HG03354 (cell line): ENCODE results near the gene OBP2B.
"Not testable (repeated sequence)": the region's sequence is repeated elsewhere in the genome, so short reads cannot be mapped to it uniquely, and the experiment has no call there.

Experiments used
- ATAC-seq: cut with Tn5 transposase; IDR thresholded peaks from one replicate; pipeline ENCODE4 v1.9.1; 2021; ENCODE audit warnings: mild to moderate bottlenecking; ENCODE audit not compliant: unreplicated experiment, poor library complexity, severe bottlenecking

Gene OBP2B

DNA sequence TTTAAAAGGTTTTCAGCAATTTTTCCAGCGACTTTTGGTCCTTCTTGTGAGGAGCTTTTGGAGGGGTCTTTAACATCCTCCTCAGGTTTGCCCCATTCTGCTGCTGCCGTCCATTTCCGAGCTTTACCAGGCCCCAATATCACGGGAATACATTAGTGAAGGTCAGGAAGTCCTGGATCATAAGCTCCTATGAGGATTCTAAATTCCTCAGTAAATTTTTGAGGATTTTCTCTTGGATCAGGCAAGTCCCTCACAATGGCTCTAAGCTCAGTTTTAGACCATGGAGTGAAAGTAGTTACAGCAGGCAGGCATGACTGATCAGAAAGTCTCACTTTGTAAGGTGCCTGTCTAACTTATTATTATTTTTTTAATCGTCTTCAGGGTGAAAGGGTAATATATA lies 28.1 kb downstream of the OBP2B start:
- no peak for ATAC-seq

DNA sequence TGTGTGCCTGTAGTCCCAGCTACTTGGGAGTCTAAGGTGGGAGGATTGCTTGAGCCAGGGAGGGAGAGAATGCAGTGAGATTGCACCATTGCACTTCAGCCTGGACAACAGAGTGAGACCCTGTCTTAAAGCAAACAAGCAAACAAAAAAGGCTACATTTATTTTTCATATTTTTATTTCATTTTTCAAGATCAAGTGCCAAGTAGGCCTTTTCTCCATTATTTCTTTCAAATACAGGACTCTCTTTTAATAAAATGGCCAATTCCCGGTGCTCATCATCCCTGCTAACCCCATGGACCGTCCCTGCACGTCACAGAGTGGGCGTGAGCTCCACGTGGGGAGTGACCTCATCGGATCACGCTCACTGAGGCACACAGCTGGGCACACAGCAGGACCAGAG lies 36.0 kb downstream of the OBP2B start:
- ATAC-seq, result no peak

GRCh38 chr9:133171161-133171961 lies 37.7 kb downstream of the OBP2B start:
- no peak for ATAC-seq

- no peak for ATAC-seq
These were observed 38.3 kb downstream of the OBP2B start for GRCh38 chr9:133170716-133171115.

DNA sequence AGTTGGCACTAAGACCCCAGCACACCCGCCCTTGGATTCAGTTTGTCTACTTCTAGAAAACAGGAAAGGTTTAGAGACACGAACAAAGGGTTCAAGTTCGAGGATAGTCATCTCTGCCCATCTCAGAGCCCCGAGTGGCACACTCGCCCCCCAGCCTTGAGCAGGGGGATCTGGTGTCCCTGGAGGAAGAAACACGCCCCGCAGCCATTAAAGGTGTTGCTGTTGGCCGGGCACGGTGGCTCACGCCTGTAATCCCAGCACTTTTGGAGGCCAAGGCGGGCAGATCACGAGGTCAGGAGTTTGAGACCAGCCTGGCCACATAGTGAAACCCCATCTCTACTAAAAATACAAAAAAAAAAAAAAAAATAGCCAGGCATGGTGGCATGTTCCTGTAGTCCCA lies 39.4 kb downstream of the OBP2B start:
- ATAC-seq, result not testable (repeated sequence)

DNA sequence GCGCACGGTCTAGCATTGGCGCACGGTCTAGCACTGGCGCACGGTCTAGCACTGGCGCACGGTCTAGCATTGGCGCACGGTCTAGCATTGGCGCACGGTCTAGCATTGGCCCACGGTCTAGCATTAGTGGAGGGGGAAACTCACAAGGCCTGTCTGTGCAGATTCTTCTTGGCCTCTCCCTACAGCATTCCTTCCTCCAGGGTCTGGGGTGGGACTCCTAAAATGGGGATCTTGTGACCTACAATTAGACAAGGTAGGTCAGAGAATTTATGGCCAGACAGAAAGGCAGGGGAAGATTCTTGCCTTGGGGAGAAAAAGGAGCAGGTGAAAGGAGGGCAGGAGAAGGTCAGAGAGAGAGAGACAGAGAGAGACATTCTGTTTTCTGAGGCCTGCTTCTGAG lies 39.9 kb downstream of the OBP2B start:
- no peak for ATAC-seq

GRCh38 chr9:133168432-133168831 lies 40.6 kb downstream of the OBP2B start:
- ATAC-seq, result no peak

- no peak for ATAC-seq
These were observed 41.3 kb downstream of the OBP2B start for GRCh38 chr9:133167769-133168168.

GRCh38 chr9:133167096-133167730 lies 41.8 kb downstream of the OBP2B start:
- no peak for ATAC-seq

- no peak for ATAC-seq
These were observed 42.7 kb downstream of the OBP2B start for GRCh38 chr9:133166392-133166791.

GRCh38 chr9:133165452-133165730 lies 43.7 kb downstream of the OBP2B start:
- ATAC-seq, result no peak

DNA sequence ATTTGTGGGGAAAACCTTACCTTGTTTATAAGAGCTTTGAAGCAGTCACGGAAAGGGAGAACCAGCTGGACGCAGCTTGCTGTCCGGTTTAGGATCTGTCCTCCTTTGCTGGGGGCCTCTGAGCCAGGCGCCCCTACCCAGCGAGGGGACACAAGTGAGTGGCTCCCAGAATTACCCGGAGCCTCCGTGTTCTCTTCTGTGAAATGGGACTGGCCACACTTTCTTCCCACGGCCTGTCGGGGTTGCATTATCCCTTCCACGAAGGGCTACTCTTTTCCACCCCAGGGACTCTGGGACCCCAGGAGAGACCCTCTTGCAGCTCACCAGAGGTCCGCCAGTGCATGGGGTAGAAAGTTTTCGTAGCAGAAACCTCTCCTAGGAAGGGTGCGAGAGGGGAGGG lies 44.9 kb downstream of the OBP2B start:
- ATAC-seq, result no peak

- no peak for ATAC-seq
These were observed 45.4 kb downstream of the OBP2B start, which contains the start of gene GBGT1 for GRCh38 chr9:133163504-133164172. Gene GBGT1 (minus strand): TSS chr9:133163914. CDS start chr9:133162412, 1,502 bp downstream.

- ATAC-seq, result no peak
These were observed 46.1 kb downstream of the OBP2B start for GRCh38 chr9:133162861-133163503.

DNA sequence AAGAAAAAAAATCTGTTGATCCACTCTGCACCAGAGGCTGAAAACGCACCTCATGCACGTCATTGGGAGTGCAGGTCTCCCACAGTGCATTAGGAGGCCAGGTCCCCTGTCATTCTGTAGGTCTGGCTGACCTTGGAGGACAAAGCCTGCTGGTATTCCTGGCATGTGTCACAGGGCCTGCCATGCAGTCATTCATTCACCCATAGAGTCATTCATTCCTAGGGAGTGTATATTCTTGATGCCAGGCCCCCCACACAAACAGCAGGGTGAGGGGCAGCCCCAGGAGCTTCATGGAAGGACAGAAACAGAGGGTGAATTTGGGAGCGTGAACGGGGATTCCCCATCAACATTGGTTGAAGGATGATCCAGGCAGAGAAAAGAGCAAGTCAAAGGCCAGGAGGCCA lies 47.5 kb downstream of the OBP2B start:
- ATAC-seq, result no peak

- peak; percentile 66 for ATAC-seq
These were observed 48.1 kb downstream of the OBP2B start for GRCh38 chr9:133160742-133161546.

DNA sequence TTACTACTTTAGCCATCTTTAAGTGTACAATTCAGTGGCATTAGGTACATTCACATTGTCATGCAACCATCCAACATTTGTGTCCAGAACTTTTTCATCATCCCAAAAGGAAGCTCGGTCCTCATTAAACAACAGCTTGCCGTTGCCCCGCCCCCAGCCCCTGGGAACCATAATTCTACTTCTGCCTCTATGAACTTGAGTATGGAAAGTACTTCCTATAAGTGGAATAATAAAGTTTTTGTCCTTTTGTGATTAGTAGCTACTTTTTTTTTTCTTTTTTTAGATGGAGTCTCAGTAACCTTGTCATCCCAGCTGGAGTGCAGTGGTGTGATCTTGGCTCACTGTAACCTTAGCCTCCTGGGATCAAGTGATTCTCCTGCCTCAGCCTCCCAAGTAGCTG lies 50.4 kb downstream of the OBP2B start:
- ATAC-seq, result no peak
